Ectodermal cell (in vitro differentiated cells): ENCODE measurements around the gene TREH.
A peak's percentile ranks its signal among the peaks of the same experiment; 100 is the strongest.
"Not testable (repeated sequence)": the region's sequence is repeated elsewhere in the genome, so short reads cannot be mapped to it uniquely, and the experiment has no call there.

Experiments
- H3K27ac ChIP-seq: 2 replicates; pipeline ENCODE4 v1.7.0; 2013; ENCODE audit warnings: mild to moderate bottlenecking, low read depth, low read length; ENCODE audit not compliant: insufficient read depth, poor library complexity, severe bottlenecking
- H3K27me3 ChIP-seq: 2 replicates; pipeline ENCODE4 v1.7.0; 2013; ENCODE audit warnings: mild to moderate bottlenecking, low read length; ENCODE audit not compliant: insufficient read depth, control insufficient read depth, poor library complexity, severe bottlenecking
- H3K36me3 ChIP-seq: one replicate; pipeline ENCODE4 v1.7.0; 2013; ENCODE audit warnings: low read length; ENCODE audit not compliant: control insufficient read depth, insufficient read depth
- H3K4me1 ChIP-seq: one replicate; pipeline ENCODE4 v1.7.0; 2013; ENCODE audit warnings: low read length; ENCODE audit not compliant: control insufficient read depth, insufficient read depth
- H3K4me3 ChIP-seq: 2 replicates; pipeline ENCODE4 v1.7.0; 2013; ENCODE audit warnings: low read depth, low read length, control low read depth; ENCODE audit not compliant: insufficient read depth
- H3K9me3 ChIP-seq: 2 replicates; pipeline ENCODE4 v1.7.0; 2013; ENCODE audit warnings: mild to moderate bottlenecking, low read length, moderate library complexity; ENCODE audit not compliant: control insufficient read depth
- WGBS, 2 experiments: methylation state at CpG; one replicate each; pipeline ENCODE4 v1.1.7; 2013; ENCODE audit warnings: missing lambda C conversion rate in 2 of 2; 5-methylcytosine and 5-hydroxymethylcytosine counted together

TREH gene

DNA sequence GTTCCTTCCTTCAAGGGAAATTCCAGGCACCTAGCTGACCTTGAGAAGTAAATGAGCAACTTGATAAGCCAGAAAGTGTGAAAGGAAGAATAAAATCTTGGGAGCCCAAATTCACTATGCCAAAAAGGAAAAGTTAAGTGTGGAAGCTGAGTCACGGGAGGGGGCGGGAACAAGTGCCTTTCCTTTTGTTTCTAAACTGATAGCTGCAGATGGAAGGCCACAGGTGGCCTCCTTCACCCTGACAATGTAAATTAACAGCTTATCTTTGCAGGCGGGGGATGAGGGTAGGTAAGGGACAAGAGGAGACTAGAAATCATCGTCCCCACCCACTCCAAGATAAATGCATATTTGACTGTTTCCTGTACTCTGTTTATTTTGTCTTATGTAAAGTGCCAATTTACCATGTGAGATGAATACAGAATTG, 36.4 kb upstream of the TREH start:
- 6 to 7% methylated on average over 2 to 3 of the region's 4 CpGs for WGBS, 2 experiments
- Histone ChIP-seq H3K4me1 (peaks cover 10% of the 10 kb centered on the region), H3K36me3 (no peaks in the 10 kb centered on the region), H3K4me3 (no peak overlapping the region), H3K27ac (no peak overlapping the region), H3K9me3 (no peaks in the 10 kb centered on the region), H3K27me3 (no peaks in the 10 kb centered on the region)

DNA sequence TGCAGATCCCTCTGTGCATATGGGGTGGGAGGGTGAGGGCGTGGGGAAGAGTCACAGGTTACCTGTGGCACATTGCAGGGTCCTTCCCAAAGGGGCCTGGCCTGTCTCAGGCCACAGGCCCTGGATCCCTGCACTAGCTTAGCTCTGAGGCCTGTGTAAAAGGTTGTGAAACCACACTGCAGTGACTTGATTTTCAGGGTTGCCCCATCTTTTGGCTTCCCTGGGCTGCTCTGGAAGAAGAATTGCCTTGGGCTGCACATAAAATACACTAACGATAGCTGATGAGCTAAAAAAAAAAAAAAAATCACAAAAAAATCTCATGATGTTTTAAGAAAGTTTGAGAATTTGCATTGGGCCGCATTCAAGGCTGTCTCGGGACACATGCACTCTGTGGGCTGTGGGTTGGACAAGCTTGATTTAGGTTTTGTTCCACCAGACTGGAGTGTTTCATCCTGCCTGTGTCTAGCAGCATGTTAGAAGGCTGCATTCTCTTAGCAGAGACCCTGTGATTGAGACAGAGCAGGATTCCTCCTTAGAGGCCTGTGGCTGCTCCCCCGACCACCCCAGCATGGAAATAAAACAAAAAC, 35.9 kb upstream of the TREH start:
- no peaks in the 10 kb centered on the region for H3K27me3 ChIP-seq
- H3K27ac ChIP-seq: no peak overlapping the region
- 45 to 48% methylated on average over 5 of the region's 5 CpGs for WGBS, 2 experiments
- no peaks in the 10 kb centered on the region for H3K36me3 ChIP-seq
- no peaks in the 10 kb centered on the region for H3K9me3 ChIP-seq
- H3K4me3 ChIP-seq: no peak overlapping the region
- peaks cover 10% of the 10 kb centered on the region for H3K4me1 ChIP-seq

DNA sequence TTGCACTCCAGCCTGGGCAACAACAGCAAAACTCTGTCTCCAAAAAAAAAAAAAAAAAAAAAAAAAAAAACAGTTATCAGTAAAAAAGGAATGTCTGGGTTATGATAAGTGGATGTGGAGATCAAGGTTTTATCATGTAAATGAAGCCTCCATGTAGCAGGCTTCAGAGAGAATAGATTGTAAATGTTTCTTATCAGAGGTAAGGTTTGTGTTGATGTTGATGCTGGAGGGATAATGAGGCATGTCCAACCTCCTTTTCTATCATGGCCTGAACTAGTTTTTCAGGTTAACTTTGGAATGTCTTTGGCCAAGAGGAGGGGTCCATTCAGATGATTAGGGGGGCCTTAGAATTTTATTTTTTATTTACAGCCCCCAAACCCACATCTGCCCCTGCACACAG, 35.4 kb upstream of the TREH start:
- no peaks in the 10 kb centered on the region for H3K36me3 ChIP-seq
- no peak overlapping the region for H3K27ac ChIP-seq
- H3K4me1 ChIP-seq: peaks cover 10% of the 10 kb centered on the region
- H3K27me3 ChIP-seq: no peaks in the 10 kb centered on the region
- no peak overlapping the region for H3K4me3 ChIP-seq
- no peaks in the 10 kb centered on the region for H3K9me3 ChIP-seq

DNA sequence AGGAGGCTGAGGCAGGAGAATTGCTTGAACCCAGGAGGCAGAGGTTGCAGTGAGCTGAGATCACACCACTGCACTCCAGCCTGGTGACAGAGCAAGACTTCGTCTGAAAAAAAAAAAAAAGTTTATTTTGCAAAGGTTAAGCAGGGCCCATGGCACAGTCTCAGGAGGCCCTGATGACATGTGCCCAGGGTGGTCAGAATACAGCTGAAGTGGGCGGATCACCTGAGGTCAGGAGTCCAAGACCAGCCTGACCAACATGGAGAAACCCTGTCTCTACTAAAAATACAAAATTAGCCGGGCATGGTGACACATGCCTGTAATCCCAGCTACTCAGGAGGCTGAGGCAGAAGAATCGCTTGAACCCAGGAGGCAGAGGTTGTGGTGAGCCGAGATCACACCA, 35.0 kb upstream of the TREH start:
- H3K27me3 ChIP-seq, H3K9me3 ChIP-seq, H3K36me3 ChIP-seq, H3K4me3 ChIP-seq, H3K27ac ChIP-seq, H3K4me1 ChIP-seq: not testable (repeated sequence)
- 73 to 83% methylated on average over 4 of the region's 5 CpGs for WGBS, 2 experiments

DNA sequence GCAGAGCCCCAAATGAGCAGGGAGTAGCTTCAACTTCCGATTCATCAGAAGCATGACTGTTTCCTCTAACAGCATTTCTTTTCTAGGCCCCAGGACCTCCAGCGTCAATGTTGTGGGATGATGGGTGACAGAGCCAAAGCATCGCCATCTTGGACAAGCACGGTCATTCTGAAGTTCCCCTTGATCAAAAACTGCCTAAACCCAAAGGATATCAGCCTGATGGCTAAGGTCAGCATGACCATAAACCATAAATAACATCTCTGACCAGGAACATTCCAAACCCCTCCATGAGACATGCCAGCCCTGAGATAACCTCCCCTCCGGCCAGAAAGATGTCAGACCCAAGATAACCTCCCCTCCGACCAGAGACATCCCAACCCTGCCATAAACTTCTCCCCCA, 28.8 kb upstream of the TREH start:
- Histone ChIP-seq H3K27ac (no peak overlapping the region), H3K9me3 (no peaks in the 10 kb centered on the region), H3K4me3 (no peak overlapping the region), H3K36me3 (no peaks in the 10 kb centered on the region), H3K27me3 (no peaks in the 10 kb centered on the region), H3K4me1 (peaks cover 14% of the 10 kb centered on the region)
- 83 to 88% methylated on average over 6 of the region's 6 CpGs for WGBS, 2 experiments

DNA sequence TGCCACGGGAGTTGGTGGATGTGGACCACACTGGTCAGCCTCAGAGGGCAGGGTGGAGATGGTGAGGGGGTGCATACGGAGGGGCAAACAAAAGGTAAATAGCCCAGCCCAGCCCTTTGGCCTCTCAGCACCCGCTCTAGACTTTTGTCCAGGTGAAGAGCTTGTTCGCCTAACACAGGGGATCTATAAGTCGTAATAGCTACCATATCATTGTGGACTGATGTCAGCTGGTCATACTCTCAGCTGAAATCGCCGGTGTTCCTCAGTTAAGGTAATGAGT, 27.0 kb upstream of the TREH start:
- peaks cover 14% of the 10 kb centered on the region for H3K4me1 ChIP-seq
- no peaks in the 10 kb centered on the region for H3K9me3 ChIP-seq
- no peak overlapping the region for H3K4me3 ChIP-seq
- 94 to 95% methylated on average over 7 of the region's 7 CpGs for WGBS, 2 experiments
- no peak overlapping the region for H3K27ac ChIP-seq
- H3K36me3 ChIP-seq: no peaks in the 10 kb centered on the region
- H3K27me3 ChIP-seq: no peaks in the 10 kb centered on the region

DNA sequence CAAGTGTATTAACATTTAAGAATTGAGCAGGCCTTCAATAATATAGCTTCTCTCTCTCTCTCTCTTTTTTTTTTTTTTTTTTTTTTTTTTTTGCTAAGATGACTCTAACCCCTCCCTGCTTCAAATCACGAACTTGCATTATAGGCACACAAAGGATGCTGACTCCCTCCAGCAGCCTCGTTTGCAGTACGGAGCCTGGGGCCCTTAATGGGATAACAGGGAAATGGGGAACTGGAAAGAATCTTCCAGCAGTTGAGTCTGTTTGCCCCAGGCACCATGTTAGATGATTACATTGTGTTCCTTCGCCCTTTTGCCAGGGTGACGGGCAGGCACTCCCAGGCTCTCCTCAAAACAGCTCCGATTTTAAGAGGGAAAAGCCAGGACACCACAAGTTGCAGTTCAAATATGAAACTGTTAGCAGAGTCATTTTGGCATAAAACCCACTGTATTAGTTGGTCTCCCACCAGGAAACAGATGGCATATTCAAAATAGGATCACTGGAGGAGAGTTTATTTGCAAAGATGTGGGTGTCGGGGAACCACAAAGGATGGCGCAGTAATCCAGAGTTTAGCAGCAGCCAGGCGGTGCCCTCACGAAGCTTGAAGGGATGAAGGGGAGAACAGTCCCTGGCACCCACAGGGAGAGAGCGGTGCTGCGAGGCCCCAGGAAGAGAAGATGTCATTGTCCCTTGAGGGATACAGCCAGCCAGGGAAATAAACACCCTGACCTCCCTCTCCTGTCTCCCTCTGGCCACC, 26.5 kb upstream of the TREH start:
- Histone ChIP-seq H3K27ac (no peak overlapping the region), H3K4me1 (peaks cover 14% of the 10 kb centered on the region), H3K9me3 (no peaks in the 10 kb centered on the region), H3K27me3 (no peaks in the 10 kb centered on the region), H3K4me3 (no peak overlapping the region), H3K36me3 (no peaks in the 10 kb centered on the region)
- WGBS, 2 experiments: 72 to 76% methylated on average over 12 of the region's 12 CpGs

DNA sequence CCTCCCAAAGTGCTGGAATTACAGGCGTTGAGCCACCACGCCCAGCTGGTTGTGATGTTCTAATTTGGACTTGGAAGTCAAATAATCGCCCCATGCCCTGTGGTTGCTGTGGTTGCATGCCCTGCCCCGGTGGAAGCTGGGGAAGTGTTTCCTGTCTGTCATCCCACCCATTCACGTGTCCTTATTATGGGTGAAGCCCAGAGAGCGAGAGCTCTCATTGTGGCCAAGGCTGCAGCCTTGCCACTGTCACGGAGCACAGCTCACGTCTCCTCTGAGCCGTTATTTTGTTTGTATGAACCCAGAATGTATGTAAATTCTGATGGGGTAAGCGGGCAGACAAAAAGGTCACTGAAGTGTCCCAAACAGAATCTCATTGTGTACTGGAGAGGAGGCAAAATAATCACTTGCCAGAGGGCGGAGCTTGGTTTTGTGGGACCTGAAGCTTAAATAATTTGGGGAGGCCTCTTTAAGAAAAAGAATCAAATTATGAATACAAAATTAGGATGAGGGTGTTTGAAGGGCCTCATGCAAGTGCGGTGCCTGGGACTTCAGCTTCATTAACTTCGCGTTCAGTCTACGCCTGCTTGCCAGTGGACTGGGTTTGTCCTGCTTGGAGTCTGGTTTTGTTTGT, 25.8 kb upstream of the TREH start:
- peak overlapping the region; percentile 42 for H3K27ac ChIP-seq
- no peaks in the 10 kb centered on the region for H3K27me3 ChIP-seq
- WGBS, 2 experiments: 84 to 85% methylated on average over 15 of the region's 15 CpGs
- no peak overlapping the region for H3K4me3 ChIP-seq
- no peaks in the 10 kb centered on the region for H3K36me3 ChIP-seq
- H3K4me1 ChIP-seq: peaks cover 14% of the 10 kb centered on the region
- H3K9me3 ChIP-seq: no peaks in the 10 kb centered on the region

DNA sequence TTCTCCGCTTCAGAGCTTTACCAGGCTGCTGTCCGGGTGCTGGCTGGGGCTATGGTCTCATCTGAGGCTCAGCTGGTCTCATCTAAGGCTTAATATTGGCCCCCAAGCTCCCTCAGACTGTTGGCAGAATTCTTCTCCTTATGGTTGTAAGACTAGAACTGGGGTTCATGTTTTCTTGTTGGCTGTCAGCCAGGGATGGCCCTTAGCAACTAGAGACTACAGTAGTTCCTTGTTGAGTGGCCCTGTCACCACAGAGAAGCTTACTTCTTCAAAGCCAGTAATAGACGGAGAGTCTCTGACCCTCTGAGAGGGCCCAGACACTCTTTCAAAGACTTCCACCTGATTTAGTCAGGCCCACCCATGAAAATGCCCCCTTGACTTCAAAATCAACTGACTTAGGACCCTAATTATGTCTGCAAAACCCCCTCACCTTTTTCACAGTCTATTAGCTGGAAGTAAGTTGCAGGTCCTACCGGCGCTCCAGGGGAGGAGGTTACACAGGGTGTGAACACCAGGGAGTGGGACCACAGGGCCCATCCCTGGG, 24.2 kb upstream of the TREH start:
- H3K9me3 ChIP-seq: no peaks in the 10 kb centered on the region
- H3K4me3 ChIP-seq: no peak overlapping the region
- H3K27me3 ChIP-seq: no peaks in the 10 kb centered on the region
- H3K27ac ChIP-seq: no peak overlapping the region
- WGBS, 2 experiments: 94% methylated on average over 5 of the region's 5 CpGs
- H3K4me1 ChIP-seq: peaks cover 14% of the 10 kb centered on the region
- no peaks in the 10 kb centered on the region for H3K36me3 ChIP-seq

DNA sequence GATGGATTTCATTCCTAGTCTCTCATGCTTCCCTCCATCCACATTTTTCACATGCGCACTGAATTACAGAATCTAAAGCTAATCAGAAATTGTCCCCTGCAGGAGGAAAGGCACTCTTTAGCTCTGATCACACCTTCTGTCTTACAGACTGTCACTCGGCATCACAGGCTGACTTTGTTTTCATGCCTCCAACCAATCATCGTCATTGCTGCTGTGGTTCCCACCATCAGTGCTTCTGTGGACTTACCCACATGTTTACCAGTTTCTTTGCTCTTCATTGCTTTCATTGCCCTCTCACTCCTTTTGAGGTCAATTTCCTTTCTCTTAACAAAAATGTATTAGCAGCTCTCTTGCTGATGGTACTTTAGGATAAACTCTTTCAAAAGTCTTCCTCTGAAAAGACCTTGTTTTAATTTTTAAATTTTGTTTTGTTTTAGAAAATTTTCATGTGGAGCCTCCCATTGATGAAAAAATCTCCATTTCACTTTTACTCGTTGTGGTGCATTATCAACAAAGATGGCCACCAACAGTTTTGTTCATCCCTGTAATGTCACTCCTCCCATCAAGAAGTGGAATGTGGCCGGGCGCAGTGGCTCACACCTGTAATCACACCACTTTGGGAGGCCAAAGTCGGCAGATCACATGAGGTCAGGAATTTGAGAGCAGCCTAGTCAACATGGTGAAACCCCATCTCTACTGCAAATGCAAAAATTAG, 20.2 kb upstream of the TREH start:
- Histone ChIP-seq H3K4me3 (no peak overlapping the region), H3K4me1 (no peaks in the 10 kb centered on the region), H3K36me3 (no peaks in the 10 kb centered on the region), H3K9me3 (no peaks in the 10 kb centered on the region), H3K27me3 (no peaks in the 10 kb centered on the region), H3K27ac (no peak overlapping the region)
- WGBS, 2 experiments: 88 to 91% methylated on average over 7 of the region's 7 CpGs
